NCI-H526 (cell line): ENCODE data around the gene RBM15.

Experiments
- DNase-seq, 2 experiments: peaks; one replicate each; lab custom pipeline; 2025; lab: John Stamatoyannopoulos, UW

RBM15 gene, protein sequence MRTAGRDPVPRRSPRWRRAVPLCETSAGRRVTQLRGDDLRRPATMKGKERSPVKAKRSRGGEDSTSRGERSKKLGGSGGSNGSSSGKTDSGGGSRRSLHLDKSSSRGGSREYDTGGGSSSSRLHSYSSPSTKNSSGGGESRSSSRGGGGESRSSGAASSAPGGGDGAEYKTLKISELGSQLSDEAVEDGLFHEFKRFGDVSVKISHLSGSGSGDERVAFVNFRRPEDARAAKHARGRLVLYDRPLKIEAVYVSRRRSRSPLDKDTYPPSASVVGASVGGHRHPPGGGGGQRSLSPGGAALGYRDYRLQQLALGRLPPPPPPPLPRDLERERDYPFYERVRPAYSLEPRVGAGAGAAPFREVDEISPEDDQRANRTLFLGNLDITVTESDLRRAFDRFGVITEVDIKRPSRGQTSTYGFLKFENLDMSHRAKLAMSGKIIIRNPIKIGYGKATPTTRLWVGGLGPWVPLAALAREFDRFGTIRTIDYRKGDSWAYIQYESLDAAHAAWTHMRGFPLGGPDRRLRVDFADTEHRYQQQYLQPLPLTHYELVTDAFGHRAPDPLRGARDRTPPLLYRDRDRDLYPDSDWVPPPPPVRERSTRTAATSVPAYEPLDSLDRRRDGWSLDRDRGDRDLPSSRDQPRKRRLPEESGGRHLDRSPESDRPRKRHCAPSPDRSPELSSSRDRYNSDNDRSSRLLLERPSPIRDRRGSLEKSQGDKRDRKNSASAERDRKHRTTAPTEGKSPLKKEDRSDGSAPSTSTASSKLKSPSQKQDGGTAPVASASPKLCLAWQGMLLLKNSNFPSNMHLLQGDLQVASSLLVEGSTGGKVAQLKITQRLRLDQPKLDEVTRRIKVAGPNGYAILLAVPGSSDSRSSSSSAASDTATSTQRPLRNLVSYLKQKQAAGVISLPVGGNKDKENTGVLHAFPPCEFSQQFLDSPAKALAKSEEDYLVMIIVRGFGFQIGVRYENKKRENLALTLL

DNA sequence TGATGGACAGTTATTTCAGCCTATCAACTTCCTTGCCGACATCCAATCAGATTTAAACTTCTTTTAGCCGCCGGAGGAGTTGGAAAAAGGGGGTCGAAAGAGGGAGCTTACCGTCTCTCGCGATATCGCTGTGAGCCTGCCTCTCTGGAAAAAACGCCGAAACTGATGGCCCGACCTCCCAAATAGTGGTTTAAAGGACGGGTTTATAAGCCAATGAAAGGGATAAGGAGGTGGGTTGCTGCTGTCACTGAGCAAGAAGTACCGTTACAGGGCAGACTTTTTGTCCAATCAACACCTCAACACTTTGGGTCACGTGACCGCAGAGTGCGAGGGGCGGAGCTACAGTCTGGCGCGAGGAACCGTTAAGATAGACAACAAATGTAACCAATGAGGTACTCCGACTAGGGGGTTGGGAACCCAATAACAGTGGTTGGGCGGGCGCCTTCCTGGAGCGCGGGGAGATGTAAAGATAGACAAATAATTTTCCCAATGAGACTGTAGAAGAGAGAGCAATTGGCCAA lies at the start of gene RBM15:
RBM15 (plus strand) TSS at position 492 of the 521 bp plus-strand sequence; CDS start at position 521, 29 bp downstream.
- peak; percentile 100 for DNase-seq

GRCh38 chr1:110291241-110292030 lies 47.7 kb upstream of the RBM15 start:
- DNase-seq, result no peak

DNA sequence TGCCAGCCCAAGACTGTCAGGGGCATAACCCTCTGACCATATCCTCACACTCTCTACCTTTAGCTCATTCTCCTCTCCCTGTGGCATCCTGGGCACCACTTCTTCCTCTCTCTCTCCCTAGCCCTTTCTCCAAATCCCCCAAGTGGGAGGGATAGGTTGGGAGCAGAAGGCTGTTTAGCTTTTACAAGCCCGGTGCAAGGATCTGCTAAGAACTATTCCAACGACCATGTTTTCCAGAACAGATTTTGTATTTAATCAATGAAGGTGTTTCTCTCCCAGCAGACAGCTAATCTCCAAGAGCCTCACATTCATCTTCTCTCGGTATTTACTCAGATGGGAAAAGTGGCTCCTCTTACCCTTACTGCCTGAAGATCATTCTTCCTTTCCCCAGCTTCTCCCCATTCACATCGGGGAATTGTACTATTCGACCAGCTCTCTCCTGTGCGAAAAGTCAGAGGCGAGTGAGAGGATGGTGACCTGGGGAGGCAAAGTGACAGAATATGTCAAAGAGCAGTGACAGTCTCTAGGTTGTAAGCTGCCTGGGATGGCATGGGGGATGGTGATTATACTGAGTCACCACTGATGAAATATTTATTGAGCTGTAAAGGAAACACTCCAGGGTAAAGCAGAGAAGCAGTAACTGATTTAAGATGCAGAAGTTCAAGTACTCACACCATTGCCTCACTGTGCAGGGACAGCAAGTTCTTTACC lies 47.0 kb upstream of the RBM15 start:
- no peak for DNase-seq

GRCh38 chr1:110293601-110294104 lies 45.5 kb upstream of the RBM15 start:
- no peak for DNase-seq

- no peak for DNase-seq
Measured at GRCh38 chr1:110294308-110294707, 44.9 kb upstream of the RBM15 start.

- no peak for DNase-seq
Measured at GRCh38 chr1:110298991-110299390, 40.2 kb upstream of the RBM15 start.

DNA sequence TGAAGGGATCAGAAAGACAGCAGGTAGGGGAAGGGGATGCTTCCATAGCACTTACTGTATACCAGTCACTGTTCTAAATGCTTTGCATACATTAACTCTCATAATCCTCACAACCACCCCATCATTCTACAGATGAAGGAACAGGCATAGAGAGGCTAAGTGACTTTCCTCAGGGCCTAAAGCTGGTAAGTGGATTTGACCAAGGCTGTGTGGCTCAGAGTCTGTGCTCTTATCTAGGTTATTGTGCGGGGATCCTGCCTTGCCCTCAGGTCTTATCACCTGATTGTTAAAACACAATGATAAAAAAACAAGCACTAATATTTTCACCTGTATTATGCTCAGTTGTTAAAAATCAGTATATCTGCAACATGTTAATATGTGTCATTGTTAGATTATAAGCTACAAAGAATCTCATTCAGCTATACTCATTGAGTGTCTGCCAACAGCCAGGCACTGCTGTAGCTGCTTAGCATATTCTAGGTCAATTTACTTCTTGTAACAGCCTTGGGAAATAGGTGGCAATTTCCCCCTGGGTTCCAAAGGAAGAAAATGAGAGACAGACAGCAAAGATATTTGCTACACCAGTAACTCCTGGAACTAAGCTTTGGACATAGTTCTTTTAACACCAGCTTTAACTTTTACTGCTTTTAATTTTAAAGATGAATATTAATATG lies 38.6 kb upstream of the RBM15 start:
- DNase-seq, result peak in 1 of 2 experiments; percentile 3

DNA sequence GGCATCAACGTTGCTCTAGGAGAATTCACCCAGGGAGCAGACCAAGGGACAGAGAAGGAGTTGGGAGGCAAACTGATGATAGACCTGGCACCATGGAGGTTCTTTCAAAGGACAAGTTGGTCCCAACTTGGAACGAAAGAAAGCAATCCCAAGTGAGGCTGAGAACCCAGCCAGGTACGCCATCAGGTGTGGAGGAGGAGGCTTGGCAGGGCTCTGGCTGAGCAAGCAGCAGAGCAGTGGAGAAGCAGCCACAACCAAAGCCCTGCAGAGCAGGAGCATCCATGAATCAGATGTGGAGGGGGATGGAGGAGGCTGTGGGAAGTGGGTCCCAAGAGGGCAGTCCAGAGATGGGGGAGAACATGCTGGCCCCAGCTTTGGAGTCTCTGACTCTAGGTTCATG lies 36.3 kb upstream of the RBM15 start:
- no peak for DNase-seq

DNA sequence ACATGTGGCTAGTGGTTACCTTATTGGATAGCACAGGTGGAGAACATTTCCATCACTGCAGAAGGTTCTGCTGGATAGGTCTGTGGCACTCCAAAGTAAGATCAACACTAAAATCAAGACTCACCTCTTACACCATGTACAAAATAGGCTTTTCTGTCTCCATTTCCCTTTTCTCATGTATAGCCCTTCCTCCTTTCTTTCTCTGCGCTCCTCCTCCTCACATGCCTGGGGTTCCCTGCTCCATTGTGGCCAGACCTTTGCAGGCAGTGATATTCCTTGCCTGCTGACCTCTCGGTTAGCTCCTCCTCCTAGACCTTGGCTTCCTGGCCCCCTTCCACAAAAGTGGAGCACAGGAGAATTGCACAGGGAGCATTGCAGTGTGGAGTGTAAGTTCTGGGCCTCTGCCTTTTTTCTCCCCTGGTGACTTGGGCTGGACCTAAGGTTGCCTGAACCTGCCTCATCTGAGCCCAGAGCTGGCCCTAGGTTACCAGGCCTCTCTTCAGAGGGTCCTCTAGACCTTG lies 33.2 kb upstream of the RBM15 start:
- DNase-seq, result no peak

GRCh38 chr1:110307239-110307974 lies 31.8 kb upstream of the RBM15 start:
- DNase-seq, result no peak

DNA sequence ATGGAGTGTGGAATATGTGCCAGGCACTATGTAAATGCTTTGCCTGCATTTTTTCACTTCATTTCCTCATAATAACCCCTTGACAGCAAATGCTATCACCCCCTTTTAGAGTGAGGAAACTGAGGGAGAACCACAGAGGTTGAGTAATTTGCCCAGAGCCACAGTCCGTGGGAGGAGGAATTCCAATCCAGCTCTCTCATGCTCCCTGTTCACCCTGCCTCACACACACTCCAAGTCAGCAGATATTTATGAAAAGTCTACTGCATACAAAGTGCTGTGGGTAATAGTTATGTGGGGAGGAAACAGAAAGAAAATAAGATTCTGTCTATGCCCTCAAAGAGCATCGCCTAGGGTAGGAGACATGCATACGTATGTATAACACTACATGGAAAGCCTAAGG lies 30.9 kb upstream of the RBM15 start:
- DNase-seq, result no peak

- no peak for DNase-seq
Measured at GRCh38 chr1:110309139-110309538, 30.0 kb upstream of the RBM15 start.

- DNase-seq, result no peak
Measured at GRCh38 chr1:110309767-110310166, 29.4 kb upstream of the RBM15 start.

DNA sequence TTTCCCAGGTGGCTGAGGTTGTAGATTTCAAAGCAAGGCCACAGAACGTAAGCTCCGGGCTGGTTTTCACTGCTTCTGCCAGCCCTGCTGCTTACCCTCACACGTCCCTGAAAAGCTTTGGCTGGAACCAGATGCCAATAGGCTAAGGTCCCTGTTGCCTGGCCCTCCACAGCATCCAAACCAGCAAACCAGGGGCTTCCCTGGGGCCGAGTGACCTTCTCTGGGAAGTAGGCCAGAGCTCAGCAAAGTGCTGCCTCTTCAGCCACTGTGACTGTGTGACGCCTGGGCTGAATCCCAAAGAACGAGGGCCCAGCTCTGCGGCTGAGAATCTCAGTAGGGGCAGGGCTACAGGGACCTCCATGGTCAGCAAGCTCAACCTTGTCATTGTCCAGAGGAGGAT lies 28.9 kb upstream of the RBM15 start:
- DNase-seq, result no peak

DNA sequence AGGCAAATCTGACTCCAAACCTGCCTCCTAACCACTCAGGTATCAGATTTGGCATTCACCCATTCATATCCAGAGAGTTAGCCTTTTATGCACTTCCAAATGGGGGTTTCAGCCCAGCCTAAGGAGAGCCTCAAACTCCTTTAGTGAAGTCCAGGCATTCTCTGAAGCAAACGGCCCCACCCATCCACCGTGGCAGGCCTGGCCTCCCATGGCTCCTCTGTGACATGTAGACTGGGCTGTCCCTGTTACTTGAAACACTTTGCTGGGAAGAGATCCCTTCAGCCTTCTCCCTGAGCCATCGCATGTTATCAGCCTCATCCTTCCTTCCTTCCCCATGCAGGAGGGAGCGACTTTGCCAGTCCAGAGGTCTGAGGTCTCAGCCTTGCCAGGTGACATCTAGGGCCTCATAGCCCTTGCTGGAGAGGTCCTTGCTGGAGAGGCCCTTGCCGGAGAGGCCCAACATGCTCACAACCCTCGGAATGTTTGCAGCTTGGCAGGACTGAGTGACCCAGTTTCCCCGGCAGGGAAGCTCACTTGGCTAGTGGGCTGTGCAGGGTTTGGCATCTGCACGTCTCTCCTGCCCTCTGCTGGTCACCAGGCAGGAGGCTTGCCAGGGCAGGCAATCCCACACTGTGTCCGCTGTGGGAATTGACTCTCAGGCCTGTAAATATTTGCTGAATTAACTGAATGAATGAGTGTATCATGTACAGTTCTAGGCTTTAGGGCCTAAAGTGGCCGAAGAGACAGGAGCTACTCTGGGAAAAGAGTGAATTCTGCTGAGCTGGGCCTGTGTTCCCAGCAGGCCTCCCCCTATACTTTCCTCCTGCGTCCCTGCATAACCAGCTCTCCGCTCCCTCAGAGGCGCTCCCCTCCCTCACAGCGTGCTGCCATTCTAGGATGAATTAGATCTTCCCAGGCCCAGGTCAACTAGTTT lies 26.7 kb upstream of the RBM15 start:
- DNase-seq, result peak; percentile 52 to 89

GRCh38 chr1:110316735-110317134 lies 22.4 kb upstream of the RBM15 start:
- DNase-seq, result no peak

- DNase-seq, result no peak
Measured at GRCh38 chr1:110318046-110318445, 21.1 kb upstream of the RBM15 start.
